HepG2 (cell line): Measurements from ENCODE around the gene KLKB1. TPM values are rescaled to one million over a fixed set of nuclear protein-coding genes. Genes with fewer than 3 reads are reported as not detected.
"Not testable (repeated sequence)": the region's sequence is repeated elsewhere in the genome, so short reads cannot be mapped to it uniquely, and the experiment has no call there.

Experiments
- ATAC-seq: fragments of 200-7000 bp; cut with Tn5 transposase; 3 replicates; pipeline ENCODE4 v1.9.1; 2020; ENCODE audit warnings: mild to moderate bottlenecking, moderate library complexity
- BruUV-seq: library from RNA; stranded (reverse); fragments of 400-500 nt; replicated peaks from 2 replicates; lab custom pipeline; 2021; lab: Mats Ljungman, UMichigan
- CTCF ChIA-PET: fragments of 300-600 bp; formaldehyde crosslinking; extraction: SDS; loops from one replicate; lab custom pipeline; 2021; ENCODE audit warnings: low total read pairs, inconsistent platforms, low intra/inter-chr PET ratio; lab: Yijun Ruan, JAX
- POLR2A ChIA-PET: fragments of 350-600 bp; sonication (Branson Sonifier 250); formaldehyde crosslinking; loops from one replicate; lab custom pipeline; 2020; ENCODE audit warnings: antibody characterized with exemption, inconsistent platforms; lab: Yijun Ruan, JAX
- DNase-seq: peaks from one replicate; pipeline ENCODE4 v3.0.0-alpha.2; 2015; ENCODE audit warnings: low spot score
- FAIRE-seq: peaks from 3 replicates; lab custom pipeline; 2011; peaks lifted over from hg19 to GRCh38; lab: Jason Lieb, UNC
- H2AFZ ChIP-seq: one replicate; pipeline ENCODE4 v1.6.1; 2011; ENCODE audit warnings: low read length, inconsistent platforms
- H3K27ac ChIP-seq: fragments of 300-600 bp; 3 replicates; pipeline ENCODE4 v1.8.0; 2011; ENCODE audit warnings: mixed run types, mild to moderate bottlenecking, mixed read lengths, low read length, inconsistent platforms; ENCODE audit not compliant: insufficient read depth; ENCODE audit errors: extremely low read length
- H3K27me3 ChIP-seq, 2 experiments: fragments of 200-600 bp in 1 of 2; 2 replicates in 1 of 2; 3 replicates in 1 of 2; pipeline versions ENCODE4 v1.6.0 to v1.8.0; 2011; ENCODE audit warnings: low read length in 2 of 2, mild to moderate bottlenecking in 2 of 2, moderate library complexity in 2 of 2, inconsistent platforms in 1 of 2; ENCODE audit not compliant: insufficient read depth in 2 of 2, control insufficient read depth in 1 of 2
- H3K36me3 ChIP-seq, 2 experiments: fragments of 200-600 bp in 1 of 2; replicated peaks in 1 of 2; 2 replicates in 1 of 2; 3 replicates in 1 of 2; pipeline versions ENCODE4 v1.5.1 to v1.8.0; 2011; ENCODE audit warnings: low read length in 2 of 2, inconsistent platforms in 1 of 2; ENCODE audit not compliant: insufficient read depth in 2 of 2, control insufficient read depth in 1 of 2
- H3K4me1 ChIP-seq: 2 replicates; pipeline ENCODE4 v1.5.1; 2012; ENCODE audit warnings: low read length, inconsistent platforms; ENCODE audit not compliant: insufficient read depth
- H3K4me2 ChIP-seq: 2 replicates; pipeline ENCODE4 v1.6.0; 2011; ENCODE audit warnings: low read depth, low read length, inconsistent platforms
- H3K4me3 ChIP-seq, 3 experiments: fragments of 200-600 bp in 1 of 3; sonication (generic), shearing (Covaris generic) in 1 of 3; replicated peaks in 1 of 3; 2 replicates each; pipeline ENCODE4 v1.5.1; 2011 to 2016; ENCODE audit warnings: low read length in 3 of 3, inconsistent platforms in 2 of 3, low read depth in 2 of 3, mild to moderate bottlenecking in 2 of 3, control low read depth in 1 of 3, mixed read lengths in 1 of 3; ENCODE audit not compliant: insufficient read depth in 1 of 3
- H3K79me2 ChIP-seq: one replicate; pipeline ENCODE4 v1.6.1; 2011; ENCODE audit warnings: low read length, inconsistent platforms; ENCODE audit not compliant: insufficient read depth
- H3K9ac ChIP-seq: 2 replicates; pipeline ENCODE4 v1.6.0; 2011; ENCODE audit warnings: mild to moderate bottlenecking, low read depth, low read length, inconsistent platforms; ENCODE audit not compliant: insufficient read depth
- H3K9me3 ChIP-seq: 2 replicates; pipeline ENCODE4 v1.5.1; 2012; ENCODE audit warnings: mild to moderate bottlenecking, low read length
- H4K20me1 ChIP-seq: 2 replicates; pipeline ENCODE4 v1.6.0; 2011; ENCODE audit warnings: inconsistent platforms, mild to moderate bottlenecking, low read length, moderate library complexity; ENCODE audit not compliant: insufficient read depth
- DDIT3 ChIP-seq: sonication (generic); formaldehyde crosslinking; IDR thresholded peaks from 2 replicates; pipeline ENCODE4 v1.4.0; 2020; ENCODE audit warnings: mild to moderate bottlenecking, missing genetic modification reagents
- GATAD2A ChIP-seq: IDR thresholded peaks from 2 replicates; pipeline ENCODE4 v1.6.1; 2016
- NRL ChIP-seq: sonication (generic); formaldehyde crosslinking; IDR thresholded peaks from 2 replicates; pipeline ENCODE4 v1.5.0; 2020; ENCODE audit warnings: missing genetic modification reagents, mild to moderate bottlenecking, moderate library complexity, borderline replicate concordance
- SP1 ChIP-seq, 2 experiments: fragments of 450-650 bp in 1 of 2; sonication (generic) in 1 of 2; formaldehyde crosslinking in 1 of 2; IDR thresholded peaks; 2 replicates each; pipeline versions ENCODE4 v1.4.0 to v1.6.1; 2016 to 2020; ENCODE audit warnings: missing genetic modification reagents in 1 of 2
- ZNF318 ChIP-seq: sonication (generic); formaldehyde crosslinking; IDR thresholded peaks from 2 replicates; pipeline ENCODE4 v1.4.0; 2020; ENCODE audit warnings: mild to moderate bottlenecking, missing genetic modification reagents
- WGBS: methylation state at CpG from one replicate; pipeline ENCODE4 v1.1.6; 2017; ENCODE audit warnings: low lambda C conversion rate; 5-methylcytosine and 5-hydroxymethylcytosine counted together
- in situ Hi-C: cut with HindIII; loops from 2 replicates; pipeline ENCODE4 v1.10.0; 2017; ENCODE audit warnings: low pct_unique_long_range_greater_than_20kb; ENCODE audit not compliant: extremely low pct_ligation_motif_present
- intact Hi-C: fragments of 100-400 bp; cut with micrococcal nuclease; formaldehyde crosslinking; loops from one replicate; pipeline ENCODE4 v1.10.0; 2022; ENCODE audit not compliant: unreplicated experiment
- polyA plus RNA-seq, 8 experiments: library from polyadenylated mRNA; depleted of rRNA in 3 of 8; stranded (reverse) in 7 of 8; unstranded in 1 of 8; fragments of >200 nt; fragmentation: Illumina TruSeq in 4 of 8; extraction: Trizol in 4 of 8; gene quantifications; 2 replicates each; pipeline versions ENCODE4 v1.2.1 to v1.2.3, GENCODE V29; 2011 to 2016; ENCODE audit warnings: low read depth in 4 of 8, missing spikeins in 1 of 8, mixed read lengths in 1 of 8; ENCODE audit not compliant: insufficient read depth in 1 of 8
- total RNA-seq, 5 experiments: library from RNA; depleted of rRNA; stranded (reverse); fragments of >200 nt; fragmentation: Illumina TruSeq; extraction: Trizol; gene quantifications; 2 replicates each; pipeline ENCODE4 v1.2.3, GENCODE V29; 2016; ENCODE audit warnings: low read depth in 1 of 5

Gene KLKB1
- total and polyA plus RNA-seq, 2 of the 13 experiments (the other 11 are each of a cell fraction or from before 2014, with no cell fraction given): 0.26 to 0.49 TPM

DNA sequence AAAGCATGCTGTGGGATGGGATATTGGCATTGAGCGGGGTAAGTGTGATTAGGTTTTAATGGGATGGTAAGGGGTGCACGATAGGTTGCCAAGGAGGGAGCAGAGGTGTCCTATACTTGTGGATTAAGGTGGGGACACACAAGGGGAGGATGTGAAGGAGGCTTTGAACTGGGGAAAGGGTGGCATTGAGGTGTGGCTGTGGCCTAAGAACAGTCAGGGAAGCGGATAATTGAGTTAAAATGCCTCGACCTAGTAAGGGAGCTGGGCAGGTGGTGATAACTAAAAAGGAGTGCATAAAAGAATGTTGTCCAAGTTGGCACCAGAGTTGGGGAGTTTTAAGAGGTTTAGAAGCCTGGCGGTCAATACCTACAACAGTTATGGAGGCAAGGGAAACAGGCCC, 17.5 kb downstream of the KLKB1 start (continued):
- TF ChIP-seq DDIT3 (CRISPR knock-in tag) (no peak), ZNF318 (CRISPR knock-in tag) (no peak), SP1 (IDR thresholded peaks at IDR 0.05) (no peak), SP1 (CRISPR knock-in tag; IDR thresholded peaks at IDR 0.05) (no peak), GATAD2A (CRISPR knock-in tag) (no peak), NRL (CRISPR knock-in tag) (no peak)

DNA sequence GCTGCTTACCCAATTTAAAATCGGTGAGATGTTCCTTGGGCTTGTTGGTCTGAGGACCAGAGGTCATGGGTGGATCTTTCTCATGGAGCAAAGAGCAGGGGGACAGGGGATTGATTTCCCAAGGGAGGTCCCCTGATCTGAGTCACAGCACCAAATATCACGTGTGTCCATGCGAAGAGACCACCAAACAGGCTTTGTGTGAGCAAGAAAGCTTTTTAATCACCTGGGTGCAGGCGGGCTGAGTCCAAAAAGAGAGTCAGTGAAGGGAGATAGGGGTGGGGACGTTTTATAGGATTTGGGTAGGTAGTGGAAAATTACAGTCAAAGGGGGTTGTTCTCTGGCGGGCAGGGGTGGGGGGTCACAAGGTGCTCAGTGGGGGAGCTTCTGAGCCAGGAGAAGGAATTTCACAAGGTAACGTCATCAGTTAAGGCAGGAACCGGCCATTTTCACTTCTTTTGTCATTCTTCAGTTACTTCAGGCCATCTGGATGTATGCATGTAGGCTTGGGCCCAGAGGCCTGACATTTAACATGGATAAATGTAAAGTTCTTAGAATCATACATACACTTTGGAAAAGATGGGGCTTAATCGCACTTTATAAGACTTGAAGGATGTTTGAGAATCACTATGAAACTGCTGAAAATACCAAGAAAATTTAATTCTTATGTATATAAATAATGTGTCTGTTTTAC, 19.9 kb downstream of the KLKB1 start:
- H3K4me2 ChIP-seq, H4K20me1 ChIP-seq, POLR2A ChIA-PET, H3K27me3 ChIP-seq, H3K9me3 ChIP-seq, CTCF ChIA-PET, intact Hi-C loops, FAIRE-seq, H3K79me2 ChIP-seq, H2AFZ ChIP-seq, in situ Hi-C loops, DNase-seq, ATAC-seq, H3K4me3 ChIP-seq, H3K36me3 ChIP-seq, H3K9ac ChIP-seq, BruUV-seq, H3K27ac ChIP-seq: not testable (repeated sequence)
- 63% methylated on average over 9 of the region's 9 CpGs for WGBS
- H3K4me1 ChIP-seq: peaks cover 18% of the 10 kb centered on the region
